Right renal cortex interstitium (tissue), 3 donors: ENCODE measurements around the gene ZNF681. TPM values are rescaled to one million over a fixed set of nuclear protein-coding genes. Genes with fewer than 3 reads are reported as not detected.
A peak's percentile ranks its signal among the peaks of the same experiment; 100 is the strongest.
"Not testable (repeated sequence)": the region's sequence is repeated elsewhere in the genome, so short reads cannot be mapped to it uniquely, and the experiment has no call there.

Source experiments
- DNase-seq, 3 donors: peaks; one replicate each; pipeline ENCODE4 v3.0.0-alpha.2; 2013; ENCODE audit warnings: low read depth in 3 of 3, low spot score in 2 of 3
- polyA plus RNA-seq, 3 donors: library from polyadenylated mRNA; unstranded; fragments of 120-200 nt; gene quantifications; one replicate each; pipeline ENCODE4 v1.2.1, GENCODE V29; 2013; ENCODE audit not compliant: insufficient read length in 3 of 3

Gene ZNF681
- polyA plus RNA-seq = 1 to 10 TPM; 5.8 to 7.9 (median 7.8) TPM

GRCh38 chr19:23758187-23759074 lies at the start of gene ZNF681:
ZNF681 (minus strand) TSS chr19:23758891; CDS start chr19:23758749, 142 bp downstream.
- peak; percentile 78 to 89 (median 79) for DNase-seq

DNA sequence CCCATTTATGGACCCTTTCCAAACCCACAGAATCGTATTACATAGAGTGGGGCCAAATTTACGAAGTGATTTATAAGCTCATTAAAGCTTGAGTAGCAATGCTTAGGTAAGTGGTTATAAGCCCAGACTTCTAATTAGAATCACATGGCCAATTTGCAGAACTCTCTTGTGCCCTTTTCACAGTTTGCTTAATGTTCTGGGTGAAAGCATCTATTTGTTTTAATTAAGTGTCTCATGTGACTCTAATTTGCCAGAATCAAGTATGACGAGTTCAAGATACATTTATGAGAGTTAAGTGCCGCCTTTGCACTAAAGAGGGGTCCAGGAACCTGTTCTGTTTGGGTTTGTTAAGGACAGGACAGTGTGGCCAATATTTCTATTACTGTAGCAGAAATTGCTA lies 46.0 kb upstream of the ZNF681 start:
- no peak for DNase-seq

- no peak for DNase-seq
These were observed 43.6 kb upstream of the ZNF681 start for GRCh38 chr19:23802290-23802689.

DNA sequence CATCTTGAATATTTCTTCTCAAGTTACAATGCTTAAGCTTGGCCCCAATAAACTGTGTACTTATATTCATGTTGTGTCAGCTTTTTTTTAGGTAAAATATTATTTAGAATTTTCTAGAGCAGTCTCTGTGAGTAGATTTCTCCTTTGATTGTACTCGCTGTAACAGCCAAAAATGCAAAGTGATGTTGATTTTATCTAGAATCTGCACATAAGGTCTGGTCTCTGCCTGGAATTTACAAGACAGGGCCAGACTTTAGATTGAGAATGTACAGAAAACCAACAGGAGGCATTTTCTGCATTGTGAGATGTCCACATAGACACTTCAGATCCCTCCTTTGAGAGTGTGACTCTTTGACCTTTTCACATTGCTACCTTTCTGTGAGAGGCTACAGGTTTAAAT lies 43.1 kb upstream of the ZNF681 start:
- DNase-seq = no peak

GRCh38 chr19:23800868-23801267 lies 42.2 kb upstream of the ZNF681 start:
- no peak for DNase-seq

- DNase-seq = no peak
These were observed 41.6 kb upstream of the ZNF681 start for GRCh38 chr19:23800271-23800670.

GRCh38 chr19:23799321-23799720 lies 40.6 kb upstream of the ZNF681 start:
- DNase-seq = no peak

- DNase-seq = no peak
These were observed 36.8 kb upstream of the ZNF681 start for GRCh38 chr19:23795462-23795861.

DNA sequence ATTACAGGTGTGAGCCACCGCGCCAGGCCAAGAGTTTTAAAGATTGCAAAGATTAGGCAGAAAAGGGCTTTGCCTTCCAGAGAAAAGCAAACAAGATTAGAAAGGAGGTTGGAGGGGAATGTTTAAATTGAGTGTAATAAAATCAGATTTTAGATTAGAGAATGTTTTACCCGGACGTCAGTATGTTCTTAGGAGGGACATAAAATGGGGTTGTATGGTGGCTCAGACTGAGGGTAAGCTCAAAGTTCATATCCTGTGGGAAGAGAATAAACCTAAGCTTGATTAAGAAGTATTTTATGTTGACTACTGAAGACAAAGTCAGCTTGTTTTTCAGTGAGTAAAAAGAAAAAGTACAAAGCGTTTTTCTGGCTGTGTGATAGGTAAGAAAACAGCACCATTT lies 34.1 kb upstream of the ZNF681 start:
- no peak for DNase-seq

- DNase-seq = no peak
These were observed 32.2 kb upstream of the ZNF681 start for GRCh38 chr19:23790641-23791488.

DNA sequence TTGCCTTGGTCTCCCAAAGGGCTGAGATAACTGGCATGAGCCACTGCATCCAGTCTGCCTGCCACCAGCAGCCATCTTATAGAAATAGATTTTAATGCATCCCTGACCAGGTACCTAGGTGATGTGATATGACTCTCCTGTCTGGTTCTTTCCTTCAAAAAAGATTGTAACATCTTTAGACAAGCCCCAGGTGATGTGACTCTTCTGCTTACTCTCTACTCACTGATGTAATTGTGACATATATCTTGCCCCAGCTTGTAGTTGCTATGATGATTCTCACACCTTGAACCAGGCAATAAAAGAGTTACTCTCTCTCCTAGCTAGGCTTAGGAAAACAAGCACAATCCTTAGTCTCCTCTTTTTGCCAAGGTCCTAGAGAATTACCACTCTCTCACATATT lies 30.6 kb upstream of the ZNF681 start:
- DNase-seq = no peak

DNA sequence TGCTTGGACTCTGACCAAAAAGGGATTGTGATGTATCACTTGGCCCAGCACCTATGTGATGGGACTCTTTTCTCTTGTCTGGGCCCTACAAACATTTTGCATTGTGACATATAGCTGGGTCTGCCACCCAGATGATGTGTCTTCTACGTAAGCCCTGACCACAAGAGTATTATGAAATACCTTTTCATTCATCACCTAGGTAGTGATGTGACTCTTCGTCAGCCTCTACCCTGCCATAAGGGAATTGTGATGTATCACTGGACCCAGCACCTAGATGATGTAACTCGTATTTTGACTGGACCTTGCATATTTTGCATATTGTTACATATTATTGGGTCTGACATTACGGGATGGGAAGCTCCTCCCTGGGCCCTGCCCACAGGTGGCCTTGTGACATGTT lies 29.7 kb upstream of the ZNF681 start:
- no peak for DNase-seq

GRCh38 chr19:23787106-23787505 lies 28.4 kb upstream of the ZNF681 start:
- DNase-seq = no peak

DNA sequence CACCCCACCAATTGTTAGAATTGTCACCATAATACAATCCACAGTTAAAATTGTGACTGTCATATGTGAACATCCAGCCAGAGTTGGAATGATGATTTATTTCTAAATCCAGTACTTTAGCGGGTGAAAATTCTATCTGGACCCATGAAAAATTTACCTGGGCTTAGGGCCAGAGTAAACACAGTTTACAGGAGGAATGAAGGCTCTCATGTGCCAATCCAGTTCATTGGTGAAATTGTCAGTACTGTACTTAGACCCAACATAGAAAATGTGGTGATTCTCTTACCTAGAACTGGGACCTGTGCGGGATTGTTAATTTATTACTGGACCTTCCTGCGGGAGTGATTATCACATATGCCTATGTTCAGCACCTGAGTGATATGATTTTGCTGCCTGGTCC lies 27.3 kb upstream of the ZNF681 start:
- DNase-seq = no peak

DNA sequence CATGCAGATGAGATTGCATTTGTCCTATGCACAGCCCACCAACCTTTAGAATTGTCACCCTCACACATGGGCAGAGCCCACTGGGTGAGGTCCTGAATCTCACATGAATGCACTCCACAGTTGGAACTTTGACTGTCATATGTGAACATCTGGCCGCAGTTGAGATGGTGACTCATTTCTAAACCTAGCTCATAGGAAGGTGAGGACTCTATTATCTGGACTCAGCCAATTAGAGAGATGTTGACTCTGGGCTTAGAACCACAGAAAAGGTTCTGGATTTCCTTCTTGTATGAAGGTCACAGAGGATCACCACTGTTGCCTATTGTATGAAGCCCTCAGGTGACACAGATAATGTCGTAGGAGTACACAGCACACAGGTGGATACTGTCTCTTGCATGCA lies 25.6 kb upstream of the ZNF681 start:
- DNase-seq = no peak

- DNase-seq = no peak
These were observed 24.9 kb upstream of the ZNF681 start for GRCh38 chr19:23783636-23784035.

- no peak for DNase-seq
These were observed 21.0 kb upstream of the ZNF681 start for GRCh38 chr19:23779645-23780044.

GRCh38 chr19:23778566-23778965 lies 19.9 kb upstream of the ZNF681 start:
- no peak for DNase-seq

GRCh38 chr19:23778036-23778435 lies 19.3 kb upstream of the ZNF681 start:
- DNase-seq = not testable (repeated sequence)

- no peak for DNase-seq
These were observed 18.5 kb upstream of the ZNF681 start for GRCh38 chr19:23777216-23777615.

DNA sequence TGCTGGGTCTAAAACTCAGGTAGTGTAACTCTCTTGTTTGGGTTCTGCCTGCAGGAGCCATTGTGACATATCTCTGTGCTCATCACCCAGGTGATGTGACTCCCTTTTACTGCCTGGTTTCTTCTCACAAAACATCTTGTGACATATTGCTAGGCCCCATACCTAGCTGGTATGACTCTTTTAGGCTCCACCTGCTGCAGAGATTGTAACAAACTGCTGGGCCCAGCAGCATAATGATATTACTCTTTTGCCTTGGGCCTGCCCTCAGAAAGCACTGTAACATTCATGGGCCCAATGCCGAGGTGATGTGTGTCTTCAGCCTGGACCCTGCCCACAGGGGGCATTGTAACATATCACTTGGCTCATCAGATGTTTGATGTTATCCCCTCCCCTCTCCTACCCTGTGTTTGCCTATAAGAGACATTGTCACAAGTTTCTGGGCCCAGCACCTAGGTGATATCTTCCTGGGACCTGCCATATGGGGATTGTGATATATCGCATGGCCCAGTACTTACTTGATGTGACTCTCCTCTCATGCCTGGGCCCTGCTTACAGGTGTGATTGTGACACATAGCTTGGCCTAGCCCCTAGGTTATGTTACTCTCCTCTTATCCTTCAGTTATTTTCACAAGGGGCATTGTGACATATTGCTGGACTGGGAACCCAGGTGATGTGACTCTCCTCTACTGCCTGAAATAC lies 18.0 kb upstream of the ZNF681 start:
- DNase-seq = no peak
